GM19099 (cell line): ENCODE measurements around the gene TEAD3.

Experiments
- POLR2A ChIP-seq: IDR thresholded peaks from 3 replicates; pipeline ENCODE4 v1.6.1; 2011; ENCODE audit warnings: low read depth; ENCODE audit not compliant: insufficient read length; ENCODE audit errors: extremely low read depth

TEAD3 gene

GRCh38 chr6:35432291-35432690, 64.6 kb downstream of the TEAD3 start:
- TF ChIP-seq POLR2A = no peak

DNA sequence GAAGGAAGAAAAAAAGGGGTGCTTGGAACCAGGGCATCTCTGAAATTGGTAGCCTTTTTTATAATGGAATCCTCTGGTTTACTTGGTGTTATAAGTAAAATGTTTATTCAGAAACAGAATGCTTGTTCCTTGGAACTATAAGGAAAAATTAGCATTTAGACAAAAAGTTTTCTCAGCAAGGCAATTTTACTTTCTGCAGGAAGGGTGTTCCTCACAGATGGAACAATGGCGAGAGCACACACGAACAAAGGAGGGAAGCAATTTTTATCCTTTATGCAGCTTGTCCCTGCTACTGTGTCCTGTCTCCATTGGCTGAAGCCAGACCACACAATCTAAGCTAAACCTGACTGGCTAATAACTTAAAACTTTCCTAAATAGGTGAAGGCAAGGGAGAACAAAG, 67.4 kb downstream of the TEAD3 start:
- TF ChIP-seq POLR2A = no peak

DNA sequence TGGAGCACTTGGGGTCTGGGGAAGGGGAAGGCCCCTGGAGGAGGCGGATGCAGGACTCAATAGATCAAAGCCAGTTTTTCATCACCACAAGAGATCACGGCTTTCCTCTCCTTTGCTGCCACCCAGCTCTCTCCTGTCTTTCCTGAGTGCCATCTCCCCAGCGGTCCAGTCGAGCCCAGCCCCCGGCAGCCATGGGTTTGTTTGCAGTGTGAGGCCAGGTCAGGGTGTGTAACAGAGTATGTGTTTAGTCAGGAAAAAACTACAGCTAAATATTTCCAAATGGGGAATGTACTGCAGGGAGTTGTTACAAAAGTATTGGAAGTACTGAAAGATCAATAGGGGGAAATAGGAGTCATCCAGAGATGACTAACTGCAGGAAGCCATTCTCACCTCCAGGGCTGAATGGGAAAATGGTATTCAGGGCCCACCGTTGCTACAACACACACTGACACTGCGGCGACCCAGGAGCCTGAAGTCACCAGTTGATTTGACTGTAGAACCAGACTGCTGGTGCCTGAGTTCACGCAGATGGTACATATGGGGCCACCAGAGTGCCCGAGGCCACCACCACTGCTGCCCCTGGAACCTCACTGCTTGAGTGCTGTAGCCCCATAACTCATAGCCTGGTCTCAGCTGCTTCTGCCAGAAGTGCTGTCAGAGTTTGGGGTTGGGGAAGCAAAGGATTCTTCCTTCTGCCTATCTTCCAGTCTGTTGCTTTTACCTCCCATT, 68.3 kb downstream of the TEAD3 start:
- no peak for TF ChIP-seq POLR2A

DNA sequence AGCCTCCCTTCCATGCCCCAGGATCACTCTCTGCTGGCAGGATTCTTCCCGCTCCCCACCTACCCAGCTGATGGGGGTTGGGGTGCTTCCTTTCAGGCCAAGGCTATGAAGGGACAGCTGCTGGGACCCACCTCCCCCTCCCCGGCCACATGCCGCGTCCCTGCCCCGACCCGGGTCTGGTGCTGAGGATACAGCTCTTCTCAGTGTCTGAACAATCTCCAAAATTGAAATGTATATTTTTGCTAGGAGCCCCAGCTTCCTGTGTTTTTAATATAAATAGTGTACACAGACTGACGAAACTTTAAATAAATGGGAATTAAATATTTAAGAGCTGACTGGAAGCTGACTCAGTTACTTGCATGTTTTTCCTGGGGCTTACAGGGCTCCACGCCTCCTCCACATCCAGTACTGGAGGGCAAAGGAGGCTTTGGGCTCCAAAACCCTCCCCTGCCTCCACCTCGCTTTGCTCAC, 69.0 kb downstream of the TEAD3 start:
- no peak for TF ChIP-seq POLR2A

DNA sequence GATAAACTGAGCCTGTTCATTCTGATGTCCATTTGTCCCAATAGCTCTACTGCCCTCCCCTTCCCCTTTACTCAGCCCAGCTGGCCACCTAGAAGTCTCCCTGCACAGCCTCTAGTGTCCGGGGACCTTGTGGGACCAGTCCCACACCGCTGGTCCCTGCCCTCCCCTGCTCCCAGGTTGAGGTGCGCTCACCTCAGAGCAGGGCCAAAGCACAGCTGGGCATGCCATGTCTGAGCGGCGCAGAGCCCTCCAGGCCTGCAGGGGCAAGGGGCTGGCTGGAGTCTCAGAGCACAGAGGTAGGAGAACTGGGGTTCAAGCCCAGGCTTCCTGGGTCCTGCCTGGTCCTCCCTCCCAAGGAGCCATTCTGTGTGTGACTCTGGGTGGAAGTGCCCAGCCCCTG, 69.4 kb downstream of the TEAD3 start:
- no peak for TF ChIP-seq POLR2A

- no peak for TF ChIP-seq POLR2A
These were observed 70.8 kb downstream of the TEAD3 start for GRCh38 chr6:35426074-35426473.

DNA sequence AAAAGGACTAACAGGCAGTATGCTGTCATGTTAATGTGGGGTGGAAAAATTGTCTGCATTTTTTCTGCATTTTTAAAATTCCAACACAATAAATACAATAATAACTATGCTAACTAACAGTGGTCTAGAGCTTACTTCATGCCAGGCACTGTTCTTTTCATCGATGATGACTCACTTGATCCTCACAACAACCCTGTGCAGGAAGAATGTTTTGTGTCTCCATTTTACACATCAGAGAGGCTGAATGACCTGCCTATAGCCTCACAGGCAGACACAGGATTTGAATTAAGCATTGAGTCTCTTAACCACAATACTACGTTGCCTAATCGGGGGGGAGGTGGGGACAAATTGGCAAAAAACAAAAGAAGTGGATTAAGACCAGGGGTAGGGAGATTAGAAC, 71.6 kb downstream of the TEAD3 start:
- no peak for TF ChIP-seq POLR2A
